A549 (cell line): ENCODE data around the gene PDE8B.
"Not testable (repeated sequence)": the region's sequence is repeated elsewhere in the genome, so short reads cannot be mapped to it uniquely, and the experiment has no call there.

Experiments
- EP300 ChIP-seq, 2 experiments: fragments of >200 bp; sonication (Bioruptor Twin); formaldehyde crosslinking; IDR thresholded peaks; 2 replicates in 1 of 2; 3 replicates in 1 of 2; pipeline ENCODE4 v1.6.1; 2016 to 2017
- KDM1A ChIP-seq: fragments of 200-600 bp; sonication (generic); IDR thresholded peaks from 2 replicates; pipeline ENCODE4 v1.6.1; 2016; ENCODE audit warnings: low read depth, mild to moderate bottlenecking
- RAD21 ChIP-seq, 2 experiments: fragments of >200 bp in 1 of 2; sonication (Bioruptor Twin) in 1 of 2; formaldehyde crosslinking in 1 of 2; IDR thresholded peaks in 1 of 2; conservative IDR thresholded peaks in 1 of 2; 2 replicates in 1 of 2; 3 replicates in 1 of 2; pipeline ENCODE4 v1.6.1; 2012 to 2018; ENCODE audit warnings: inconsistent platforms in 1 of 2
- RNF2 ChIP-seq: fragments of 200-600 bp; sonication (generic); IDR thresholded peaks from 2 replicates; pipeline ENCODE4 v1.6.1; 2016; ENCODE audit warnings: low read depth, mild to moderate bottlenecking, antibody characterized with exemption, moderate library complexity, borderline replicate concordance
- SREBF2 ChIP-seq: fragments of 450-650 bp; IDR thresholded peaks from 2 replicates; pipeline ENCODE4 v1.6.1; 2014; ENCODE audit warnings: mild to moderate bottlenecking, moderate library complexity
- TF ChIP-seq, protein P1 (sequence below): fragments of >200 bp; sonication (Bioruptor Twin); formaldehyde crosslinking; IDR thresholded peaks from 3 replicates; pipeline ENCODE4 v1.5.1; 2016

DNA sequence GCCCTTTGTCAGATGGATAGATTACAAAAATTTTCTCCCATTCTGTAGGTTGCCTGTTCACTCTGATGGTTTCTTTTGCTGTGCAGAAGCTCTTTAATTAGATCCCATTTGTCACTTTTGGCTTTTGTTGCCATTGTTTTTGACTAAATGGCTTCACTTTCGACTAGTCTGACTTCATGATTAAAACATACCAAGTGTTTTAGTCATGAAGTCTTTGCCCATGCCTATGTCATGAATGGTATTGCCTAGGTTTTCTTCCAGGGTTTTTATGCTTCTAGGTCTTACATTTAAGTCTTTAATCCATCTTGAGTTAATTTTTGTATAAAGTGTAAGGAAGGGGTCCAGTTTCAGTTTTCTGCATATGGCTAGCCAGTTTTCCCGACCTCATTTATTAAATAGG, 172.9 kb downstream of the PDE8B start:
- TF ChIP-seq, protein P1, sequence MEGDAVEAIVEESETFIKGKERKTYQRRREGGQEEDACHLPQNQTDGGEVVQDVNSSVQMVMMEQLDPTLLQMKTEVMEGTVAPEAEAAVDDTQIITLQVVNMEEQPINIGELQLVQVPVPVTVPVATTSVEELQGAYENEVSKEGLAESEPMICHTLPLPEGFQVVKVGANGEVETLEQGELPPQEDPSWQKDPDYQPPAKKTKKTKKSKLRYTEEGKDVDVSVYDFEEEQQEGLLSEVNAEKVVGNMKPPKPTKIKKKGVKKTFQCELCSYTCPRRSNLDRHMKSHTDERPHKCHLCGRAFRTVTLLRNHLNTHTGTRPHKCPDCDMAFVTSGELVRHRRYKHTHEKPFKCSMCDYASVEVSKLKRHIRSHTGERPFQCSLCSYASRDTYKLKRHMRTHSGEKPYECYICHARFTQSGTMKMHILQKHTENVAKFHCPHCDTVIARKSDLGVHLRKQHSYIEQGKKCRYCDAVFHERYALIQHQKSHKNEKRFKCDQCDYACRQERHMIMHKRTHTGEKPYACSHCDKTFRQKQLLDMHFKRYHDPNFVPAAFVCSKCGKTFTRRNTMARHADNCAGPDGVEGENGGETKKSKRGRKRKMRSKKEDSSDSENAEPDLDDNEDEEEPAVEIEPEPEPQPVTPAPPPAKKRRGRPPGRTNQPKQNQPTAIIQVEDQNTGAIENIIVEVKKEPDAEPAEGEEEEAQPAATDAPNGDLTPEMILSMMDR: not testable (repeated sequence)
- TF ChIP-seq RNF2; SREBF2; EP300 (IDR thresholded peaks at IDR 0.05); RAD21 (conservative IDR thresholded peaks at IDR 0.05 in 1 of 2, IDR thresholded peaks at IDR 0.05 in 1 of 2); KDM1A: not testable (repeated sequence)
